8988T (cell line): ENCODE data around the gene NCDN.
"Not testable (repeated sequence)": the region's sequence is repeated elsewhere in the genome, so short reads cannot be mapped to it uniquely, and the experiment has no call there.

Source experiments
- DNase-seq: peaks from one replicate; pipeline ENCODE4 v3.0.0; 2011

Gene NCDN

GRCh38 chr1:35572296-35572695 is 14.7 kb downstream of the NCDN start:
- no peak for DNase-seq

DNA sequence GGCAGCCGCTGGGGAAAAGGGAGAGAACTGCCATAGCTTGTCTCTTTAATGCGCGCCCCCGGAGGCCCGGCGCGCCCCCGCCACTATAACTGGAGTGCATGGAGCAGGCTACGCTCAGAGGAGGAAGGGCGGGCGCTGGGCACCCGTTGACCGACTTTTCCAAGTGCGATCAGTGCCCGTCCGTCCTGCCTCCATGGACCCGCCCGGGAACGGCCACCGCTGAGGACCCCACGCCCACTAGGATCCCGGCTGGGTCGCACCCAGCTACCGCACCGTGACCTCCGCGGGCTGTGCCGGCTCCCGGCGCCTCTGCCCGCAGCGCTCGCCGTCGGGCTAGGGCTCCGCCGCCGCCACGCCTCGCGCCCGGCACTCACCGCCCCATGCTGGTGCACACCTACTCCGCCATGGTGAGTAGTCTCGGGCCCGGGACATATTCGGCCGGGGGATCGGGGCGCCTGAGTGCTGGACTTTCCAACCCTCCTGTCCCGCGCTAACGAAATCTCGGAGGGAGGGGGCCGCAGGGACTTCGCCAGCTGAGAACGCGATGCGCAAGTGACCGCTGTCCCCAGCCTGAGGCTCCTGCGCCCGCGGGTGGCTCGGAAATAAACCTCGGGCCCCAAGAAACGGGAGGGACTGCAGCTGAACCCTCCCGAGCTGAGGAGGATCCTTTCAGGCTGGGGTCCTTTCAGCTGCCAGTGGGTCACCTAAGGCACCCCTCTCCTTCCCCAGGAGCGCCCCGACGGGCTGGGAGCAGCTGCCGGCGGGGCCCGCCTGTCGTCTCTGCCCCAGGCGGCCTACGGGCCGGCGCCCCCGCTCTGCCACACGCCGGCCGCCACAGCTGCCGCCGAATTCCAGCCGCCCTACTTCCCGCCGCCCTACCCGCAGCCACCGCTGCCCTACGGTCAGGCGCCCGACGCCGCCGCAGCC is 15.9 kb downstream of the NCDN start, which contains the start of gene TFAP2E:
TFAP2E (plus strand) TSS at position 117 of the 927 bp plus-strand sequence; CDS start at position 381, 264 bp downstream.
- peak; percentile 90 for DNase-seq

GRCh38 chr1:35574125-35574654 is 16.6 kb downstream of the NCDN start:
- no peak for DNase-seq

GRCh38 chr1:35574655-35575415 is 17.2 kb downstream of the NCDN start:
- DNase-seq, result no peak

GRCh38 chr1:35575416-35575958 is 17.9 kb downstream of the NCDN start:
- DNase-seq, result no peak

DNA sequence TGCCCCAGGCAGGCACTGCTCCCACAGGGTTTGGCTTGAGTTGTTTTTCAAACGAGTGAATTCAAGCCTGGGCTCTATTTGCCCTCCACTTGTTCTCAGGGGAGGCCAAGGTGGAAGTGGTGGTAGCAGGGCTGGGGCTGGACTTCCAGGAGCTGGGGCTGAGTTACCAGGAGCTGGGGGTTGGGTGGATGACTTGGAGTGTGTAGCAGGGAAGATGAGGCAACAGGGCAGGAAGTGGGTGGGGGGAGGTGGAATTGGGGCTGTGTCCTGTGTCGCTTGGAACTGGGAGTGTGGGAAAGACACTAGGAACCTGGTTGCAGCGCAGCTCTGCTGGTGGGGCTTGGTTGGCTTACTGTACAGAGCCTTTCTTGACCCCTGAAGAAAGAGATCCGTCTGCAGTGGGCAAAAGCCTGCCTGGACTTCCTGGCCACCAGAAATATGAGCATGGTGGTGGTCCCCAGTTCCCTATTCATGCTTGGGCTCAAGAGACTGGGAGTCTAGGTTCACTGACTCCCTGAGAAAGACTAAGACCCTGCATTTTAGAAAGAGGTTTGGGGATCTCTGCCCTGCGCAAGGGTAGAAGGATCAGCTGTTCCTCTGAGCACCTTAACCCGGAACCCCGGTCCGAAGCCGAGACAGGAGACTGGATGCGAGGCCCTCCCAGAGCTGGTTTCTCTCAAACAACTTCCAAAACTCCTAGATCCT is 18.6 kb downstream of the NCDN start:
- no peak for DNase-seq

- DNase-seq, result not testable (repeated sequence)
Measured at GRCh38 chr1:35576766-35577070, 19.1 kb downstream of the NCDN start.

GRCh38 chr1:35577071-35577998 is 19.7 kb downstream of the NCDN start:
- no peak for DNase-seq

- DNase-seq, result no peak
Measured at GRCh38 chr1:35580949-35581388, 23.4 kb downstream of the NCDN start.

DNA sequence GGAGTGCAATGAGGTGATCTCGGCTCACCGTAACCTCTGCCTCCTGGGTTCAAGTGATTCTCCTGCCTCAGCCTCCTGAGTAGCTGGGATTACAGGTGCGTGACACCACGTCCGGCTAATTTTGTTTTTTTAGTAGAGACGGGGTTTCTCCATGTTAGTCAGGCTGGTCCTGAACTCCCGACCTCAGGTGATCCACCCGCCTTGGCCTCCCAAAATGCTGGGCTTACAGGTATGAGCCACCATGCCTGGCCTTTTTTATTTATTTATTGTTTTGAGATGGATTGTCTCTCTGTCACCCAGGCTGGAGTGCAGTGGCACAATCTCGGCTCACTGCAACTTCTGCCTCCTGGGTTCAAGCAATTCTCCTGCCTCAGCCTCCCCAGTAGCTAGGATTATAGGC is 24.0 kb downstream of the NCDN start:
- DNase-seq, result not testable (repeated sequence)

GRCh38 chr1:35585281-35585680 is 27.7 kb downstream of the NCDN start:
- no peak for DNase-seq

GRCh38 chr1:35585805-35586204 is 28.2 kb downstream of the NCDN start:
- DNase-seq, result not testable (repeated sequence)

GRCh38 chr1:35586808-35587207 is 29.2 kb downstream of the NCDN start:
- DNase-seq, result no peak

GRCh38 chr1:35587736-35588135 is 30.1 kb downstream of the NCDN start:
- no peak for DNase-seq

GRCh38 chr1:35588197-35588910 is 30.8 kb downstream of the NCDN start:
- no peak for DNase-seq

- no peak for DNase-seq
Measured at GRCh38 chr1:35589516-35590427, 32.2 kb downstream of the NCDN start.

GRCh38 chr1:35590476-35591040 is 33.0 kb downstream of the NCDN start:
- no peak for DNase-seq

DNA sequence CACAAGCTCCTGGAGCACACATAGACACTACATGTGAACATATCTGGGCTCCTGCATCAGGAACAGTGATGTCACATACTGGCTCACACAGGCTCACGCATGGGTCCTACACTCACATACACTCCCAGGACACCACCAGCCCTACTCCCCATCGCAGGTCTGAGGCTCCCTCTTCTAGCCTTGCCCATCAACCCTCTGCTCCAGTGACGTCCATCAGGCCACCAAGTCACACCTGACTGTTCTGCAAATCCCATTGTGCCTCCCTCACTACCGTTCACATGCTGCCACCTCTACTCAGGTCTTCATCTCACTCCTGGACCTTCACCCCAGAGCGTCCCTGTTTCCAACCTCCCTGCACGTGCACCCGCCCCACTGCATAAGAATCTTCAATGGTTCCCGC is 33.6 kb downstream of the NCDN start:
- no peak for DNase-seq

DNA sequence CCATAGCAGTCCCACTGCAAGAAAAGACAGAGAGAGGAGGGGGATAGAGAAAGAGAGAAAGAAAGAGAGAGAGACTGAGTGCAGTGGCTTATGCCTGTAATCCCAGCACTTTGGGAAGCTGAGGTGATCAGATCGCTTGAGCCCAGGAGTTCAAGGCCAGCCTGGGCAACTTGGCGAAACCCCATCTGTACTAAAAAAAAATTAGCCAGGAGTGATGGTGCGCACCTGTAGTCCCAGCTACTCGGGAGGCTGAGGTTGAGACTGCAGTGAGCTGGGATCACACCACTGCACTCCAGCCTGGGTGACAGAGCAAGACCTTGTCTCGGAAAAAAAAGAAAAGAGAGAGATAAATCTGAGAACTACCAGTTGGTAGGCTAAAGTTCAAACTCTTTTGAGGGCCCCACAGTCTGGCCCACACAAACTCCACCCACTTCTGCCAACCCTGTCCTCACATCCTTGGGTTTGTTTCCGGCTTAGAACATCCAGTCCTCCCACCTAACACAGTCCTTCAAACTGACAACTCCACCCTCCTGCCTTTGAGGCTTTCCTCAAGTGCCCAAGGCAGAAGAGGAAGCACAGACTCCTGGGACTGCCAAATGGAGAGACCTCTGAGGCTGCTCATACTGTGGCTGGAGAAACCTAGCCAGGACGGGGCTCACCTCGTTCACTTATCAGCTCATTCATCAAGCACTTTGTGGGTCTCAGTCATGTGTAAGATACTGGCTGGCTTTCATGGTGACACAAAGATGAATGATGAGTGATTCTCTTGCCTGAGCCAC is 35.6 kb downstream of the NCDN start:
- no peak for DNase-seq
